Activated T-helper 1 cell treated with anti-CD3 and anti-CD28 coated beads, Interleukin-2, amount 50 U/mL, for 16 hours (primary cell): ENCODE data around the gene ADARB2.

Source experiments
- DNase-seq, 2 donors: peaks; one replicate each; pipeline ENCODE4 v3.0.0-alpha.2; 2020; ENCODE audit warnings: low read depth in 1 of 2, low spot score in 1 of 2

The ADARB2 gene

DNA sequence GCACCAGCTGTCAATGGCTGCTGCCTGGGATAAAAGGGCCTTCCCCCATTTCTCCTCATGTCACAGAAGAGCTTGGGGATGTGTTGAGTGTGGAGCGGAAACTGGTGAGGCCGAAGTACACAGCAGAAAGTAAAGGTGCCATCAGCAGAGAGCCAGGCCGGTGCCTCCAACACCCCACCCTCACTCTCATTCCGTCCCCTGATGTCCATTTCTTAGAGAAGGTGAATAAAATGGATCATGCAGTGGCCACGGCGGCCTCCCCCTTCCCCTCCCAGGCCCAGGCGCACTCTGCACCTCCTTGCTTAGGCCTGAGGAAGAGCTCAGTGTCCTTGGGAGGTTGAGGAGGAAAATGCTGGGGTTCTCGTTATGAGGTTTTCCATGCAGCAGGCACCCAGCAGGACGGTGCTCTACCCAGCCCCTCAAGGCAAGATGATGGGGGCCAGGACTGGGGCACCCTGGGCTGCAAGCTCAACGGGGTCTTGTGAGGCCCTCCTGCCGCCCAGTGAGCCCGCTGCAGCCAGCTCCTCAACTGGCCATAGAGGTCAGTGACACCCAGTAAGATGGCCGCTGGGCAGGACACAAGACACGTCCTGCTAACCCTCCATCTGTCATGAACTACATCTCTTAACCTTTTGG lies 163.9 kb downstream of the ADARB2 start:
- no peak for DNase-seq

DNA sequence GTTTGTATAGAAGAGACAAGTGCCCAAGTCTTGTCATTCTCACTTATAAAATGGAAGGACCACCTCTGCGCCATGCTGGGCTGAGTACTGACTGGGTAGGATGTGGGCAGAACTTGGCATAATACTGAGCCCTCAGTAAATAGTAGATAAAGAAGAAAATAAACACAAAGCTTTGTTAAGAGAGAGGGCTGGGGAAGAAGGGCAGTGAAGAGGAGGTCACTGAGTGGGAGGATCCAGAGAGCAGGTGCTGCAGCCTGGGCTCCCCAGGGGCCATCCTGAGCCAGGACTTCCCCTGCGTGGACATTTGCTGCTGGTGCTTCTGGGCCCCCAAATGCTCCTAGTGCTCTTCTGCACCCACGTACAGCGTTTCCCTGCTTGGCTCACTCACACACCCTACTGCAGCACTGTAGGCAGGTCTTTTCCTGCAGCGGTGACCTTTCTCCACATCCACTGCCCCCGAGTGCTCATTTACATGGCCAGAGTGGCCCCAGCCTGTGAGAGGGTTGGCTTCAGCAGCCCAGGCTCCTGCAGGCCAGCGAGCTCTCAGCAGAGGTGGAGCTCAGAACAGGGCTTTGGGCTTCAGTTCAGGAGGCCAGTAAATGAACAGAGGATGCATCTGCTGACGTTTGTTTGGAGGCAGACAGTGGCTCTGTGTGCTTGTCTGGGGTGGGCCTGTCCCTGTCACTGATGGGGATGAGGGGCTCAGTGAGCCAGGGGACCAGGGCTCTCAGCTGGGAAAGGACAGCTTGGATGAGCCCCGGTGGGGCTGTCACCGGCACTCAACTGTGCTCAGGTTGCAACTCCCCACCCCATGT lies 164.6 kb downstream of the ADARB2 start:
- no peak for DNase-seq

DNA sequence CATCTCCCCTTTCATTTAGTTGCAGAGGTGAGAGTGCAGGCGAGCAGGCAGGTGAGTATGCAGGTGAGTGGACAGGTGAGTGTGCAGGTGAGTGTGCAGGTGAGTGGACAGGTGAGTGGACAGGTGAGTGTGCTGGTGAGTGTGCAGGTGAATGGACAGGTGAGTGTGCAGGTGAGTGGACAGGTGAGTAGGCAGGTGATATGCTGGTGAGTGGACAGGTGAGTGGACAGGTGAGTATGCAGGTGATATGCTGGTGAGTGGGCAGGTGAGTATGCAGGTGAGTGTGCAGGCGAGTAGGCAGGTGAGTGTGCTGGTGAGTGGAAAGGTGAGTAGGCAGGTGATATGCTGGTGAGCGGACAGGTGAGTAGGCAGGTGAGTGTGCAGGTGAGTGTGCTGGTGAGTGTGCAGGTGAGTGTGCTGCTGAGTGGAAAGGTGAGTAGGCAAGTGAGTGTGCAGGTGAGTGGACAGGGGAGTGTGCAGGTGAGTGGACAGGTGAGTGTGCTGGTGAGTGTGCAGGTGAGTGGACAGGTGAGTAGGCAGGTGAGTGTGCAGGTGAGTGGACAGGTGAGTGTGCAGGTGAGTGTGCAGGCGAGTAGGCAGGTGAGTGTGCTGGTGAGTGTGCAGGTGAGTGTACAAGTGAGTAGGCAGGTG lies 165.6 kb downstream of the ADARB2 start:
- no peak for DNase-seq

DNA sequence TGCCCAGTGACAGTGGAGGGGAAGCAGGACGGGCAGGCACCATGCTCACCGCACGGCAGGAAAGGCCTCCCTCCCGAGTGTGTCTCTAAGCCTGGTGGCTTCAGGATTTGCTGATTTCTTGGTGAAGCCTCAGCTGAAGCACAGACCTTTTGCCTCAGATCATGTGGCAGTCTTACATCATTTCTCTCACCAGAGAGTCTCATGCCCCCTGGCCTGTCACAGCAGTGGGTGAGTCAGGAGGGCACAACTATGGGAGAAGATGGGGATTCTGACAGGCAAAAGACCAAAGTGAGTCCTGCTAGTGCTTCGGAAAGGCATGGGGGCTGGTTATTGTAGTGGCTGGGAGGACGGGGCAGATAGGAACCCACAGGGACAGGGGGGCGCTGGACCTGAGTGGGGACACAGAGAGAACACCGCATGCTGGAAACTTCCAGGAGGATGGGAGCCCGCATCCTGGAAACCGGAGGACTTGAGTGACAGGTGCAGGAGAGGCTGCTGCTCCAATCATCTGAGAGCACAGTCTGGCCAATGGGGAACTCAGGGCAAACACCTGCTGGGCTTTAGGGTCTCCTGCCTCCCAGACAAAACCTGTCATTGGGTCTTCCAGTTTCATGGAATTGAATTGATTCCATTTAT lies 166.8 kb downstream of the ADARB2 start:
- no peak for DNase-seq

DNA sequence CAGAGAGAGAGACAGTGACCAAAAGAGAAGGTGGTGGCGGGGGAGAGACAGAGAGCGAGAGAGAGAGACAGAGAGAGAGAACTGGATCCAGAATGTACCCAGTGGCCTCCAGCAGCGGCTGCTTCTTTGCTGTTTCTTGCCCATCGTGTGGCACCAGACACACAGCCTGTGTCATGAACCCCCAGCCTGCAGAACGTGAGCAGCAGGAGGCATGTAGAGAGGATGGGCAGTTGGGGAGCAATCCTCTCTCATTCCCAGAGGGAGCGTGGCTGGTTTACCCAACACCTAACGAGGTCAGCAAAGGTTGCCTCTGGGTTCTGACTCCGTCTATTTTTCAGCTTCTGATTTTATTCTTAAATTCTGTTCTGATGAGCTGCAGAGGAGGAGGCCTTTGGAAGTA lies 168.1 kb downstream of the ADARB2 start:
- no peak for DNase-seq

DNA sequence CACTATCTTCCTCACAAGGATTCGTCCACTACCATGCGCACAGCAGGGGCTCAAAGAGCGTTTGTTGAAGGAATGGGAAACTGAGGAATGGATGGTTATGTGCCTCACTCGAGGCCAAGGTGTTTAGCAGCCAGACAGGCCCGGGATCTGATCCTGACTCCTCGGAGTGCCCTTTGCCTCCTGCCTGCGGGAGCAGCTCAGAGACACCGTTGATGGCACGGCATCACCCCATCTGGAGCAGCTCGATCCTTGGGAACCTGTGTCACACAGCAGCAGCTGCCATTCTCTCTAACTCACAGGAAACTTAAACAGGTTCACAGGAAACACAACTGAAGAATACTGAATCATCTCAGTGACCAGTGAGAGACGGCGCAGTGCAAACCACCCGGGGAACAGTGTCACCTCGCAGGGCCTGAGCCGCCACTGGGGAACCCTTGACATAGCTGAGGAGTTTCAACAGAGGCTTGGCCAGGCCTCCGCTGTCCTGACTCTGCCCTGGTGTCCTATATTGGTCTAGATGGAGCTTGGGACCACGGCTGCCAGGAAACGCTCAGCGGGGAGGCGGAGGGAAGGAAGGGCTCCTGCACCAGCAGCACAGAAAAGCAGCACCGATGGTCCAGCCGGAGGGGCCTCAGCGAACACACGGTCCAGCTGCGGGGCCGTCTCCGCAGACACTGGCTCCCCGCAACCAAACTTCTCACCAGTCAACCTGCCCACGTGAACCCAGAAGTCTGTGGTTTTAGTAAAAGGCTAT lies 169.4 kb downstream of the ADARB2 start:
- DNase-seq, result no peak

DNA sequence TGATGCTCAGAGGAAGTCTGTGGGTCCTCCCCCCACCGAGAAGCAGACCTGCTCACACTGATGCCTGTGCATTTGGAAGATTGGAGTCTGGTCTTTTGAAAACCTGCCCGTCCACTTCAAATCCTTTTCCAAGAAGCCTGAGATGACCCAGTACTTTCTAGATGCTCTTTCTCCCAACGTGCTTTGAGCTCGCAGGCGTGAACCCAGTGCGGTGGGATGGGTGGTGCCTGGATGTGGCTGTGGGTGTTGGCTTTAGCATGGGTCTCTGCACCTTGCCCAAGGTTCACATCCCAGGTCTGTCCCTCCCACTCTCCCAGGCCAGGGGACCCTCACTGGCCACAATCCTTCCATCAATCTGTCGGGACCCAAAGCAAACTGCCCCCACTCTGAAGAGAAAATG lies 170.2 kb downstream of the ADARB2 start:
- DNase-seq, result no peak

DNA sequence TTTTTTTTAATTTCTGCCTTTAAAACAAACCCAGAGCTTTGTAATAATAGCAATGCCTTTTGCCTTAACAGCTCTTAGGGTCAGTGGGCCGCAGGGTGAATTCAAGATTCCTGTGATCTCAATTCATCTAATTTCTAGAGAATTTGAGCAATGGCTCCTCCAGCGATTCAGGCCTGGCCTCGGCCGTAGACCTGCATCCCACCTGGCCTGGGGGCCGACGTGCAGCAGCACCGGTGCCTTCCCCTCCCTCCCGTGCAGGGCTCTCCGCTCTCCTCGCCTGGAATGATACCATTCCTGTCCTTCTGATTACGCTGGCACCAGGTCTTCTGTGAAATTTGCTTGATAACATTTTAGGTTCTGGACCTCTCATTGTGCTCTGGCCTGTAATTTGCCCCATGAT lies 172.5 kb downstream of the ADARB2 start:
- DNase-seq, result no peak

DNA sequence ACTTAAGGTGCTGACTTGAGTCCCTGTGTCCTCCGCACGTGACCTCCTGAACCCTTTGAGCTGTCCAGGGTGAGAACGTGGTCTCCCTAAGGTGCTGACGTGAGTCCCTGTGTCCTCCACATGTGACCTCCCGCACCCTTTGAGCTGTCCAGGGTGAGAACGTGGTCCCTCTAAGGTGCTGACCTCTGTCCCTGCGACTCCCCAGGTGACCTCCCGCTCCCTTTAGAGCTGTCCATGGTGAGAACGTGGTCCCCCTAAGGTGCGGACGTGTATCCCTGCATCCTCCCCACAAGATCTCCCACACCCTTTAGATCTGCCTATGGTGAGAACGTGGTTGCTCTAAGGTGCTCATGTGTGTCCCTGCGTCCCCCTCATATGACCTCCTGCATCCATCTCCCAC lies 174.3 kb downstream of the ADARB2 start:
- DNase-seq, result no peak

DNA sequence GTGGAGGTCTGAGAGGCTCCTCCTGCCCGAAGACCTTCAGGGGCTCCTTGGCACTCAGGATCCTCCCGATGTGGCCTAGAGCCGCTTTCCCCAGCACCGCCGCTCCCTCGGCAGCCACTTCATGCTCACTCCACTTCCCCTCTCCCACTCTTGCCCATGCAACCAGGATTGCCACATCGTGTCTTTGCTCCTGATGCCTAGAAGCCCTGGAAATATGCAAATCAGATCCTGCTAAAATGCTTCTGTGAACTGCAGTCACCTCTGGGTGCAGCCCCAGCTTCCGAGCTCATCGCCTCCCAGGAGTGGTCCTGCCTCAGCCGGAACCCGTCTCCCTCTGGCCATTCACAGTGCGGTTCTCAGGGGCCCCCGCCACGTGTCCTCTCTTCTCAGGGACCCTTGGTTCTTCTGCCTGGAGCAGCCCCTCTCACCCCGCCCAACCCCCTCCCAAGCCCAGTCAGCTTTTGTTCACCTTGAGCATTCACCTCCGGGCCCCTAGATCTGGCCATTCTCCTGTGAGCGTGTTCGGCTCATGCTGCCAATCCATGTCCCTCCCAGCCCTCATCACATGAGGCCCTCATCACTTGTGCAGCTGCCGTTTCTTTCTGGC lies 175.5 kb downstream of the ADARB2 start:
- DNase-seq, result no peak

DNA sequence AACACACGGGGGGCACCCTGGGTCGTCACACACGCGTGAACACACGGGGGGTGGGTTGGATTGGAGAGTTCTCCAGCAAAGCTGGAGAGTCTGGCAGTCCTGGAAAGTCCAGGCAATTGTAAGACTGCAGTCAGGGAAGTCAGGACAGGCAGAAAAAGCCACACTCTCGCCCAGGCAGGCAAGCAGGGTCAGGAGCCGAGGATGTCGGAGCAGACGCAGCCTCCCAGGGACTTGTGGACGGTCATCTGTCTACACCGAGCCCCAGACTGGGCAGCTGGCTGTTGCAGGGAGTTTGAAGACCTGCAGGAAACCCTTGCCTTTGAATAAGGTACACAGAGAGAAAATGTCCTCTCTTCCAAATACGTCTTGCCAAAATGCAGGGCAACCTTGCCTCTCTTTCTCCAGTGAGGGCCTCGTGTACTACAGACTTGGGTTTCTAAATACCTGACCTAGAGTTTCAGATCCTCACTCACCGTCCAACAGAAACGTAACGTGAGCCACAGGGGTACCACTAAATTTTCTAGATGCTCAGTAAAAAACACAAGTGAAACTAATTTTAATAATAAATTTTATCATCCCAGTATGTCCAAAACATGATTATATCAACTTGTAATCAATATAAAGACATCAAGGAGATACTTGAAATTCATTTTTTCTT lies 176.7 kb downstream of the ADARB2 start:
- no peak for DNase-seq

DNA sequence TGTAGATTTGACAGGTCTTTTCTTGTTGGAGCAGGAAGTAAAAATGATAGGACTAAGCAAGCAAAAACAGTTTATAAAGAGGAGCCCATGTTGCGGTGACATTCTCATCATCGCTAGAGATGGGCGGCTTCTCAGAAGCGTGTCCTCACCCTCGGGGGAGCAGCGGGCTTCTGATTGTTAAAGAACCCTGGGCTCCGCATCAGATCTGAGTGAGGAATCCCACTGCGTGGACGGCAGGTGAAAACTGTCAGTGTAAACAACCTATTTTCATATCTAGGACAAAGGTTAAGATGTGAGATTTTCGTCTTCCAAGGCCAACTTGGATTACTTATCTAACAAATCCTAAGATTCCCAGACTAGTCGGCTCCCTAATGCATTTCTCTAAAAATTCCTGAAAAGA lies 177.6 kb downstream of the ADARB2 start:
- no peak for DNase-seq

DNA sequence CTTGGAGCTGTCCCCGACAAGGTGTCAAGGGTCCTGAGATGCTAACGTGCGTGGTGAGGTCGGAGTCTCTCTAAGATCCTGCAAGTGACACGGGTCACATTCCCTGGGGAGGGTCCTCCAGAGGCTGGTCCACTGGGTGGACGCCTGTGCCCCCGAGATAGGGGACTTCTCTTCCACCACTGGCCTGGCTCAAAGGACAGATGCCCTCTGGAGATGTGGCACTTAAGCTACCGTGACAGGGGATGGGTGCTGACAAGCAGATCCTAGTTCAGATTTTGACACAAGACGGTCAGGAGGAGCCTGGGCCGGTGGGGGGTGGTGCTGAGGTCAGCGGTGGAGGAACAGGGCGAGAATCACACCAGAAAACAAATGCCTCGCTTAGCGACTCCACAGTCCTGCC lies 178.0 kb downstream of the ADARB2 start:
- DNase-seq, result no peak

DNA sequence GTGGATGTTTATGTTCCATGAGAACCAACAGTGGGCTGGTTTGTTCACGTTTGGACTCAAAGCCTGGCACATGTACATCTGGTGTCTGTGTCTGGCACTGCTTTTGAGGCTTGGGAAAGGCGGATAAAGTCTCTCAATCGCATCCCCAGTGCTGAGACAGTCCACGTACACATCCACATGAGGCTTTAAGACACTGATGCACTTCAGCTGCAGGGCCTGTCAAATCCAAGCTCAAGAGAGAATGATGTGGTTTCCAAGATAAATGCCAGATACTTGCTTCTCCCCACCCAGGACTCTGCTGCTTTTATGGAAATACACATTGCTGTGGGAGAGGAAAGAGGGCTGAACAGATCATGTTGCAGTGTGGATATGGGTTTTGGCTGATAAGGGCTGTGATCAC lies 178.4 kb downstream of the ADARB2 start:
- DNase-seq, result no peak

DNA sequence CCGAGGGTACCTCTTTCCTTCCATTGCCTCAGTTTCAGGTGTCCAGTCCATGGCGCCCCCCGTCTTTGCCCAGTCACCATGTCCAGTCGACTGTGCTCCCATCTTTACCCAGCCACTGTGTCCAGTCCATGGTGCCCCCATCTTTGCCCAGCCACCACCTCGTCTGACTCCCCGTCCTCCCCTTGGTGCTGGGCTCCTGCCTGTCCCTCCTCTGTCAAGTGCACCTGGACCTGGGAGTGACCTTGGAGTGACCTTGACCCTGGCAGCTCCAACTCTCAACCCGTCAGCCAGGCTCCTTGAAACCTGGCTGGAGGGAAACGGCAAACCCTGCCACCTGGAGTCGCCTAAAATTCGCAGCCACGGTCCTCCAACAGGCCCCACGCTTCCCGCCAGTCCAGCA lies 180.2 kb downstream of the ADARB2 start:
- DNase-seq, result no peak

DNA sequence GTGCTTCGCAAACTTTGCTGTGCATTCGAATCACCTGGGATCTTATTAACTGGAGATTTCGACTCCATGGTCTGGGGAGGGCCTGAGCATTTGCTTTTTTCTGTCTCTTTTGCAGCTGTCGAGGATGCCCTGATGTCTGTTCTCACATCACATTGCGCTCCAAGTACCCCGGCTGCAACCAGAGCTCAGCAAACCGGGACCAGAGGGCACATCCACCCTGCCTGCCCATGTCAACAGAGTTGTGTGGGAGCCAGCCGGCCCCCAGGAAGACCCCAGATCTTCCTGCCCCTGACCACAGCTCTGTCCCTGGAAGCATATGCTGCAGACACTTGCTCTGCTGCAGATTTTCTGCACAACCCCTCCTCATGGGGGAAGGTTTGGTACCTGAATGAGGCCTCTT lies 180.8 kb downstream of the ADARB2 start:
- DNase-seq, result no peak

DNA sequence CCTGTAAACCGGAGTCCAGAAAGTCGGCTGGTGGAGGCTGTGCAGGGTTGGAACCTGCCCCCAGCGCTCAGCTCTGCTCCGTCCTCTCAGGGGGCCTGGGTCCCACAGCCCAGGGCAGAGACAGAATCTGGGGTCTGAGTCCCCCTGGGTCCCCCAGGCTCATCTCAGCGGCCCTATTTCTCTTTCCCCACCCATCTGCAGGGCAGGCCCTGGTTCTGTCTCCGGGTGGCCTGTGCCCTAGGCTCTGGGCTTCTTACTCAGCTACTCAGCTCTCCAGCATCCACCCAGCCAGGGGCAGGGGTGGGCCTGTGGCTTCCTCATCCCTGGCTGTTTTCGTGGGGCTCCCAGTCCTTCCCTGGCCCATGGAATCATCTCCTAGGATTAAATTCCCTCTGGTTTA lies 183.4 kb downstream of the ADARB2 start:
- no peak for DNase-seq

DNA sequence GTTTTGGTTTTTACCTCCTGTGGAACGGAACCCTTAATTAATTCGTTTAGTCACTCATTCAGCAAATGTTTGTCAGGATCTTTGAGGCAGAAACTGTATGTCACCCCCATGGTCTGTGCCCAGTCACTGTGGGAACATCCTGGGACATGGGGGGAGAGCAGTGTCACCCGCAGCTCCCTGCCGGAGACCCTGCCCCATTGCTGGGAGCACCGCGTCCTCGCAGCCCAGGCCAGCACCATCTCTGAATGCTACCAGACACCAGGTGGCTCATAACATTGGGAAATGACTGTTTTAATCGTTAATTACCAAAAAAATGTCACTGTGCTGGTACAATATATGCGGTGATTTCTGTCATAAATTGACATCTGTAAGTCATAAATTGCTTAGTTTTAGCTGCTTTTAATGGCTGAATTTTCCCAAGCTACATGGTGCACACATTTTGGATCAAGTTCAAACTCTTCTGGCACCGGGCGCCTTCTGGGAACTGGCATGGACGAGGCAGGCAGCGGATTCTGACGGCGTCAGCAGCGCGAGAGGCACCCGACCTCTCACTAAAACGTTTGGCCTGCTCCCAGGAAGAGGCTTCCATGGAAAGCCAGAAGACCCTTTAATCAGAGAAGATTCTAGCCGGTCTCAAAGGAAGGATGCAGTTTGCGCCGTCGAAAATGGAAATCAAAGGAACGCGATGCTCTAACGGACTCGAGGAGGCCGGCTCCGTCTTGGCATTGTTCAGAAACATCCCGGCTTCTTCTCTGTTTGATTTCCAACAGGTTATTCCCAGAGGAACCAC lies 184.2 kb downstream of the ADARB2 start:
- no peak for DNase-seq

DNA sequence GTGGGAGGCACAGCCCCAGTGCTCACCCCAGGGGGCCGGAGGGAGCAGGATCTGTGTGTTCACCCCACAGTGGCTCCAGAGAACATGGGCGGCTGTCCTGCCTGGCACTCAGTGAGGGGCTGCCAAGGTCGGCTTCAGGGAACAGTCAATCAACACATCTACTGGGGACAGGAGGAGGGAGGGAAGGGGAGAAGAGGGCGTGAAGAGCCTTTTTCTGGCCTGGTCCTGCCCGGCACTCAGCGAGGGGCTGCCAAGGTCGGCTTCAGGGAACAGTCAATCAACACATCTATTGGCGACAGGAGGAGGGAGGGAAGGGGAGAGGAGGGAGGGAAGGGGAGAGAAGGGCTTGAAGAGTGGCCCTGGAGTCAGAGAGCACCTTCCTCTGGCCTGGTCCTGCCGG lies 184.9 kb downstream of the ADARB2 start:
- no peak for DNase-seq
